ENCODE data around the gene COL26A1.

GRCh38 chr7:101378751-101379174 lies 16.1 kb downstream of the COL26A1 start:
- TF ChIP-seq, protein P1, sequence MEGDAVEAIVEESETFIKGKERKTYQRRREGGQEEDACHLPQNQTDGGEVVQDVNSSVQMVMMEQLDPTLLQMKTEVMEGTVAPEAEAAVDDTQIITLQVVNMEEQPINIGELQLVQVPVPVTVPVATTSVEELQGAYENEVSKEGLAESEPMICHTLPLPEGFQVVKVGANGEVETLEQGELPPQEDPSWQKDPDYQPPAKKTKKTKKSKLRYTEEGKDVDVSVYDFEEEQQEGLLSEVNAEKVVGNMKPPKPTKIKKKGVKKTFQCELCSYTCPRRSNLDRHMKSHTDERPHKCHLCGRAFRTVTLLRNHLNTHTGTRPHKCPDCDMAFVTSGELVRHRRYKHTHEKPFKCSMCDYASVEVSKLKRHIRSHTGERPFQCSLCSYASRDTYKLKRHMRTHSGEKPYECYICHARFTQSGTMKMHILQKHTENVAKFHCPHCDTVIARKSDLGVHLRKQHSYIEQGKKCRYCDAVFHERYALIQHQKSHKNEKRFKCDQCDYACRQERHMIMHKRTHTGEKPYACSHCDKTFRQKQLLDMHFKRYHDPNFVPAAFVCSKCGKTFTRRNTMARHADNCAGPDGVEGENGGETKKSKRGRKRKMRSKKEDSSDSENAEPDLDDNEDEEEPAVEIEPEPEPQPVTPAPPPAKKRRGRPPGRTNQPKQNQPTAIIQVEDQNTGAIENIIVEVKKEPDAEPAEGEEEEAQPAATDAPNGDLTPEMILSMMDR (IDR thresholded peaks at IDR 0.05 in 4 of 5, conservative IDR thresholded peaks at IDR 0.05 in 1 of 5): no peak
- TF ChIP-seq POLR2A (IDR thresholded peaks at IDR 0.05): no peak

All from gastrocnemius medialis (tissue), 4 donors.